ENCODE data around the gene CDH4.
"Not testable (repeated sequence)": the region's sequence is repeated elsewhere in the genome, so short reads cannot be mapped to it uniquely, and the experiment has no call there.

CDH4 gene

GRCh38 chr20:61391812-61392520, 139.9 kb downstream of the CDH4 start:
- no peak for DNase-seq

- DNase-seq = no peak
These were observed 142.2 kb downstream of the CDH4 start for GRCh38 chr20:61394088-61394799.

- DNase-seq = no peak
These were observed 144.3 kb downstream of the CDH4 start for GRCh38 chr20:61396262-61396848.

GRCh38 chr20:61397146-61397545, 145.1 kb downstream of the CDH4 start:
- no peak for DNase-seq

- no peak for DNase-seq
These were observed 145.7 kb downstream of the CDH4 start for GRCh38 chr20:61397790-61398189.

- DNase-seq = no peak
These were observed 147.4 kb downstream of the CDH4 start for GRCh38 chr20:61399433-61399832.

GRCh38 chr20:61400499-61400898, 148.4 kb downstream of the CDH4 start:
- DNase-seq = no peak

- DNase-seq = no peak
These were observed 152.2 kb downstream of the CDH4 start for GRCh38 chr20:61404303-61404702.

- DNase-seq = no peak
These were observed 152.9 kb downstream of the CDH4 start for GRCh38 chr20:61405007-61405406.

- not testable (repeated sequence) for DNase-seq
These were observed 154.7 kb downstream of the CDH4 start for GRCh38 chr20:61406773-61407172.

GRCh38 chr20:61407561-61407960, 155.5 kb downstream of the CDH4 start:
- no peak for DNase-seq

GRCh38 chr20:61408951-61409740, 157.1 kb downstream of the CDH4 start:
- DNase-seq = no peak

GRCh38 chr20:61411743-61412142, 159.7 kb downstream of the CDH4 start:
- DNase-seq = no peak

GRCh38 chr20:61413752-61414151, 161.7 kb downstream of the CDH4 start:
- no peak for DNase-seq

GRCh38 chr20:61414455-61414991, 162.5 kb downstream of the CDH4 start:
- no peak for DNase-seq

- DNase-seq = no peak
These were observed 164.5 kb downstream of the CDH4 start for GRCh38 chr20:61416546-61416945.

GRCh38 chr20:61417221-61417941, 165.3 kb downstream of the CDH4 start:
- no peak for DNase-seq

- no peak for DNase-seq
These were observed 166.9 kb downstream of the CDH4 start for GRCh38 chr20:61419010-61419409.

- no peak for DNase-seq
These were observed 167.4 kb downstream of the CDH4 start for GRCh38 chr20:61419501-61419900.

GRCh38 chr20:61420056-61420455, 168.0 kb downstream of the CDH4 start:
- no peak for DNase-seq

GRCh38 chr20:61420781-61421180, 168.7 kb downstream of the CDH4 start:
- DNase-seq = no peak
